IPS-NIHi11 (cell line): ENCODE results near the gene APMAP.

Experiments used
- DNase-seq: peaks from one replicate; pipeline ENCODE4 v3.0.0; 2012; ENCODE audit warnings: mixed read lengths, low spot score

The APMAP gene

GRCh38 chr20:24992487-24993205 is at the start of gene APMAP:
Gene APMAP, minus strand, starts transcription at chr20:24992751. Its CDS starts 63 bp downstream, at chr20:24992688.
- DNase-seq: peak; percentile 97

- no peak for DNase-seq
Measured at GRCh38 chr20:25041813-25042530, 49.4 kb upstream of the APMAP start.

GRCh38 chr20:25040438-25040831 is 47.9 kb upstream of the APMAP start:
- DNase-seq: no peak

GRCh38 chr20:25039697-25040437 is 47.3 kb upstream of the APMAP start:
- peak; percentile 46 for DNase-seq

GRCh38 chr20:25038591-25039015 is 46.1 kb upstream of the APMAP start:
- DNase-seq: no peak

- no peak for DNase-seq
Measured at GRCh38 chr20:25038103-25038410, 45.5 kb upstream of the APMAP start.

GRCh38 chr20:25037288-25038102 is 44.9 kb upstream of the APMAP start:
- DNase-seq: no peak

GRCh38 chr20:25036331-25036936 is 43.9 kb upstream of the APMAP start:
- DNase-seq: no peak

GRCh38 chr20:25035921-25036320 is 43.4 kb upstream of the APMAP start:
- no peak for DNase-seq

GRCh38 chr20:25033924-25034300 is 41.4 kb upstream of the APMAP start:
- DNase-seq: no peak

GRCh38 chr20:25033265-25033923 is 40.8 kb upstream of the APMAP start:
- DNase-seq: no peak

GRCh38 chr20:25032478-25033264 is 40.1 kb upstream of the APMAP start:
- DNase-seq: peak; percentile 42

GRCh38 chr20:25032065-25032477 is 39.5 kb upstream of the APMAP start:
- no peak for DNase-seq

GRCh38 chr20:25031241-25031640 is 38.7 kb upstream of the APMAP start:
- no peak for DNase-seq

- no peak for DNase-seq
Measured at GRCh38 chr20:25030649-25031207, 38.2 kb upstream of the APMAP start.

GRCh38 chr20:25030007-25030648 is 37.6 kb upstream of the APMAP start:
- DNase-seq: no peak

- no peak for DNase-seq
Measured at GRCh38 chr20:25025986-25026605, 33.5 kb upstream of the APMAP start.

- no peak for DNase-seq
Measured at GRCh38 chr20:25025091-25025861, 32.7 kb upstream of the APMAP start.
